SK-N-DZ (cell line): ENCODE measurements around the gene SLC9A8.

Experiments
- DNase-seq: peaks from one replicate; pipeline ENCODE4 v3.0.0-alpha.2; 2015; ENCODE audit warnings: low spot score

SLC9A8 gene

DNA sequence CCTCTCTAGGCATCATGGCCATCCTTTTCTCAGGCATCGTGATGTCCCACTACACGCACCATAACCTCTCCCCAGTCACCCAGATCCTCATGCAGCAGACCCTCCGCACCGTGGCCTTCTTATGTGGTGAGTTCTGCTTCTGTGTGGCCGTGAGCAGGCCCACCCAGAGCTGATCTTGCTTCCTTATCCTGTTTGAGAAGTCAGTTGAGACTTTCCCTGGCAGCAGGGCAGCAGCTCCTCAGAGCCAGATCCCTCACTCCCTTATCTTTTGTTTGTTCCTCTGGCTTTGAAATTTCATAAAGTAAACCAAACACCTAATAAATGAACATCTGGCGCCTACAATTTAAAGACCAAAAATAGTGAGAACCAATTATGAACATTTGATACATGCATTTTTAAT is 62.1 kb downstream of the SLC9A8 start:
- DNase-seq, result no peak

GRCh38 chr20:49877386-49877921 is 64.8 kb downstream of the SLC9A8 start:
- no peak for DNase-seq

GRCh38 chr20:49878977-49879376 is 66.3 kb downstream of the SLC9A8 start:
- DNase-seq, result no peak

DNA sequence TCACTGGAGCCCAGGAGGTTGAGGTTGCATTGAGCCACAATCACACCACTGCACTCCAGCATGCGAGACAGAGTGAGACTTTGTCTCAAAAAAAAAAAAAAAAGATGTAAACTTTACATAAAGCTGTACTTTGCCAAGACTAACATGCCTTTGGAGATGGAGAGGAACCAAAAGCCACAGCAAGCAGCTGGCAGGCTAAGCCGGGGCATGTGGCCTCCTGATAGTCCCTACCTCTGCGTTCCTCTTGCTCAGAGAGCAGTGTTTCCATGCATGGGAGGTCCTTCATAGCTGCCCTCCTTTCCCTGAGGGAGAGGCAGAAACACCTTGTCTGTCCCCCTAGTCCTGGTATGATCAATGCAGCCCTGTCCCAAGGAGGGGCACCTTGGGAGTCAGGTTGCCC is 67.5 kb downstream of the SLC9A8 start:
- DNase-seq, result no peak

DNA sequence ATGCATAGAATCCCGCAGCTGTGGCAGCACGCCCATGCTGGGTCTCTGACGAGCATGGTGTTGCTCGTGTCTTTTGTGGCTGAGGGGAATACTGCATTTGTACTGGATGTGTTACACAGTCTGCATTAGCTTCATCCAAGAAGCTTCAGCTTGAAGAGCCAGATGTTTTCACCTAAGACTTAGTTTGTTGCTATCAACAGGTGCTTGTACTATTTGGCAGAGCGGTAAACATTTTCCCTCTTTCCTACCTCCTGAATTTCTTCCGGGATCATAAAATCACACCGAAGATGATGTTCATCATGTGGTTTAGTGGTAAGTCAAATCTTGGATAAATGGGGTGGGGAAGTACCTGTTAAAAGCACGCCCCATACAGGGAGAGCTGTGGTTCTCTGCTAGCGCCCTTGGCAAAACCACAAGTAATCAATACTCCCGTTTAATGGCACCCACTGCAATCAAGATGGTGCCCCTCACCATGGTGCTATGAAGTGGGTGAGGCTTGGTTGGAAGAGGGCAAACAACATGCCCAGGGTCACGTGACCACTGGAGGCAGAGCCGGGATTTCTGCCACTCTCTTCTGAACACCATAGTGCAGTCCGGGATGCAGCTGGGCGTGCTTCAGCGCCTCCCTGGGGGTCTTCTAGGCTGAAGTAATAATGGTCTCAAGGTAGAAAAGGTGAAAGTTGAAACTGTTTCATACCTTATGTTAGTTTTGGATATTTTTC is 68.3 kb downstream of the SLC9A8 start:
- no peak for DNase-seq

GRCh38 chr20:49882171-49882970 is 69.7 kb downstream of the SLC9A8 start:
- DNase-seq, result no peak

GRCh38 chr20:49883246-49883802 is 70.7 kb downstream of the SLC9A8 start:
- DNase-seq, result no peak

DNA sequence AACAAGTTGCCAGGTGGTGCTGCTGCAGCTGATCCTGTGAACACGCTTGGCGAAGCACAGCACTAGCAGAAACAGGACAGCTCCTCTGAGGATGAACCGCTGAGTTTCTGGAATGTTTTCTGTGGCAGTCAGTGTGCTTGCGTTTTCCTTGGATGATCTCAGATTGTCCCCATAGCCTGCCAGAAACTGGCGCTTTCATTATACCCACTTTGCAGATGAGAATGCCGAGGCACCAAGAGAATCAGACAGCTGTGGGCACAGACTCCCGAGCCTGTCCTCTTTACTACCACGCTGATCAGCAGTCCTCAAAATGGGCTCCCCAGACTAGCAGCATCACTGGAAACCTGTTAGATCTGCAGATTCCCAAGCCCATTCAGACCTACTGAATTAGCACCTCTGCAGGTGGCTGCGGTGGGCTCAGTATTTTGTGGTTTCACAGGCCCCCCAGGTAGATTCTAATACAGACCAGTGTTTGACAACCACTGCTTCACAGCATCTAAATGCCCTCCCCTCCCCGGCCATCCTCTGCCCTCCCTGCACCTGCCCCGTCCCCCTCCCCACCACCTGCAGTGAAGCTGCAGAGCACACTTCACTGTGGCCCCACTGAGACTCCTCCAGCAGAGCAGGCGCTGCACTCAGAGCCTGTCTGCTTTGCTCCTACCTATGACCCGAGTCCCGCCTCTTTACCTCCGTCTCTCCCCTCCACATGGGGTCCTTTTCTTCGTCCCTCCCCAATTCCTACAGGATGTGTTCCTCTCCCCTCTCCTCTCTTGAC is 73.1 kb downstream of the SLC9A8 start:
- no peak for DNase-seq

DNA sequence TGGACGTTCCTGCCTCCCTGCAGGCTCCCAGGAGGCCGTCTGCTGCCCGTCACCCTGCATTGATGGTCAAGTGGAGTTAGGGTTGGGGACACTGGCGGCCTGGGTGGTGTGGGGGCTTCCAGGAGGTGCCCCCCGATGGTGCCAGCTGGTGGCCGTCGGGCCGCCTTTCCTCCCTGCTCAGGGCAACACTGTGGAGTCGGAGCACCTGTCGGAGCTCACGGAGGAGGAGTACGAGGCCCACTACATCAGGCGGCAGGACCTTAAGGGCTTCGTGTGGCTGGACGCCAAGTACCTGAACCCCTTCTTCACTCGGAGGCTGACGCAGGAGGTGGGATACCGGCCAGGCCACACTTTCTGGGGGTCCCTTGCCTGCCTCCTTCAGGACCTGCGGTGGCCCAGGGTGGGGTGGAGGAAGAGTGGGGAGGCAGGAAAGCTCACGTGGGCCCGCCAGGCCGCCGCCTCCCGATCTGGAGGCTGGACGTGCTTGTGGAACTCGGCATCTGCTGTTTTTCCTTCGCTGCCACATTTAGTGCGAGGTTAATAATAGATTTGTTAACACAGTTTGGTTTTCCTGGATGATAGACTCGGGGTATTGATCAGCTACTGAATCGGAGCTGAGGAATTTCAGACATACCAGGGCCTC is 74.1 kb downstream of the SLC9A8 start:
- no peak for DNase-seq

GRCh38 chr20:49887251-49888211 is 74.9 kb downstream of the SLC9A8 start:
- DNase-seq, result no peak

GRCh38 chr20:49888212-49889000 is 75.8 kb downstream of the SLC9A8 start:
- peak; percentile 64 for DNase-seq

- DNase-seq, result no peak
Observed at GRCh38 chr20:49889001-49889934, 76.6 kb downstream of the SLC9A8 start.

DNA sequence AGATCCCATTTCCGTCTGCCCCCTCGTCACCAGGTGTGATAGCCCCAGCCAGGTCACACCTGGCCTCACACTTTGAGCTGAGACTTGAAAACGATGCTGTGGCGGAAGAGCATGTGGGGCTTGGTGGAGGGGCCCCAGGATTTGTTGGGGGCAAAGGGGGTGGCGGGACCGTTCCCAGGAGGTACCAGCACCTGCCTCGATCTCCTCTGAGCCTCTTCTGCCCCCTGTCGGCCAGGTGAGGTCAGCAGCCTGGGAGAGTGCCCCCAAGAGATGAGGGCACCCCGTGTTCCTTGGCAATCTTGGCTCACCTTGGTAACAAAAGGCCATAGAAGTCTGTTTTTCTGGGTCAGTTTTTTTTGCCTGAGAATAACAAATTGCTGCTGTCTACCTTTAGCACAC is 77.3 kb downstream of the SLC9A8 start:
- DNase-seq, result no peak

GRCh38 chr20:49890471-49891361 is 78.1 kb downstream of the SLC9A8 start:
- no peak for DNase-seq

GRCh38 chr20:49891476-49892110 is 79.0 kb downstream of the SLC9A8 start:
- DNase-seq, result no peak

- DNase-seq, result no peak
Observed at GRCh38 chr20:49892260-49892659, 79.6 kb downstream of the SLC9A8 start.

GRCh38 chr20:49892817-49893216 is 80.2 kb downstream of the SLC9A8 start:
- no peak for DNase-seq
